Suprapubic skin (tissue), 4 donors: ENCODE results near the gene SHC1. TPM values are rescaled to one million over a fixed set of nuclear protein-coding genes. Genes with fewer than 3 reads are reported as not detected.

ENCODE experiments used
- DNase-seq, 2 donors: peaks; one replicate each; pipeline ENCODE4 v3.0.0-alpha.2; 2019; ENCODE audit warnings: low spot score in 2 of 2
- H3K27ac ChIP-seq: fragments of 200-600 bp; sonication (generic); one replicate; pipeline ENCODE4 v1.5.1; 2019
- H3K27me3 ChIP-seq: fragments of 200-600 bp; sonication (generic); one replicate; pipeline ENCODE4 v1.5.1; 2019
- H3K36me3 ChIP-seq: fragments of 200-600 bp; sonication (generic); one replicate; pipeline ENCODE4 v1.5.1; 2019
- H3K4me1 ChIP-seq: fragments of 200-600 bp; sonication (generic); one replicate; pipeline ENCODE4 v1.5.1; 2019
- H3K4me3 ChIP-seq: fragments of 200-600 bp; sonication (generic); one replicate; pipeline ENCODE4 v1.5.1; 2019; ENCODE audit warnings: mild to moderate bottlenecking
- H3K9me3 ChIP-seq: fragments of 200-600 bp; sonication (generic); one replicate; pipeline ENCODE4 v1.5.1; 2019
- CTCF ChIP-seq, 2 donors: fragments of 200-600 bp in 1 of 2; fragments of 450-650 bp in 1 of 2; sonication (generic) in 1 of 2; IDR thresholded peaks; one replicate each; pipeline ENCODE4 v1.5.1; 2016 to 2019; ENCODE audit warnings: antibody characterized with exemption in 2 of 2, mild to moderate bottlenecking in 1 of 2, moderate library complexity in 1 of 2
- EP300 ChIP-seq: sonication (generic); formaldehyde crosslinking; IDR thresholded peaks from one replicate; pipeline ENCODE4 v1.6.1; 2017; ENCODE audit warnings: antibody characterized with exemption
- POLR2A ChIP-seq, 2 donors: fragments of 450-650 bp; IDR thresholded peaks; one replicate each; pipeline ENCODE4 v1.6.1; 2017; ENCODE audit warnings: antibody characterized with exemption in 2 of 2, mild to moderate bottlenecking in 2 of 2, moderate library complexity in 2 of 2
- POLR2AphosphoS5 ChIP-seq, 3 donors: sonication (generic); formaldehyde crosslinking; IDR thresholded peaks; one replicate each; pipeline ENCODE4 v1.6.1; 2017; ENCODE audit warnings: antibody characterized with exemption in 3 of 3
- WGBS: methylation state at CpG from one replicate; pipeline ENCODE4 v1.1.5; 2018; 5-methylcytosine and 5-hydroxymethylcytosine counted together
- total RNA-seq, 4 donors: library from RNA; depleted of rRNA; stranded (reverse); fragments of >200 nt; gene quantifications; one replicate each; pipeline ENCODE4 v1.1.0, GENCODE V29; 2016

Gene SHC1
- total RNA-seq, 4 donors from 2014 or later: 54.5 to 102 (median 69.5) TPM

- DNase-seq: no peak
- 25% methylated on average over 10 of the region's 10 CpGs for WGBS
- TF ChIP-seq POLR2A (IDR thresholded peaks at IDR 0.05): no peak
These were observed 923 bp upstream of the SHC1 start for GRCh38 chr1:154971341-154971998.

DNA sequence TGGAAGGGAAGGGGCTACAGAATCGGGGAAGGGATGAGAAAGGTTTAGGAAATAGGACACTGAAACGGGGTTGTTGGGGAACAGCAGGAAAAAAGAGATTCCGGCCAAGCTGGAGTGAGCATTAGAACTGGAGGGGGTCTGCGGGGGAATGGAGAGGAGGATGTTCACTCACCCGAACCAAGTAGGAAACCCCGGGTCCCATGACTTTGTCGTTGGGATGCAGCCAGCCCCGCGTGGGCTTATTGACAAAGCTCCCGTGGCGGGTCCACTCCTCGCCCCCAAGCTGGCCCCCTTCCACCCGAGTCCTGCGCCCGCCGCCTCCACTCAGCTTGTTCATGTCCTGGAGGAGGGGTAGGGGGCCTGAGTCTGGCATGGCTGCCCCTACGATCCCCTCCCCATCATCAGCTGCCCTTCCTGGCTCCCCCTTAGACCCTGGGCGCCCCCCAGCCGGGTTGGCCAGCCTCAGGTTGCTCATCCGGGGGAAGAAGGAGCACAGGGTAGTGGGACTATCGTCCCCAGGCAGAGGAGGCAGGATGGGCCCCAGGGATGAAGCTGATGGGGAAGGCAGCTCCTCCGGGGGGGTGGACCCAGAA lies 591 bp downstream of the SHC1 start:
- 43% methylated on average over 18 of the region's 22 CpGs for WGBS
- DNase-seq: peak in 1 of 2 donors; percentile 84
- Histone ChIP-seq H3K36me3 (peaks cover 39% of the 10 kb centered on the region), H3K4me3 (peak overlapping the region; percentile 46), H3K9me3 (no peaks in the 10 kb centered on the region), H3K27ac (peak overlapping the region; percentile 97), H3K27me3 (no peaks in the 10 kb centered on the region), H3K4me1 (peaks cover 59% of the 10 kb centered on the region)
- TF ChIP-seq POLR2A (IDR thresholded peaks at IDR 0.05) (no peak), EP300 (no peak), CTCF (IDR thresholded peaks at IDR 0.05) (no peak), POLR2AphosphoS5 (IDR thresholded peaks at IDR 0.05) (no peak)

More at GRCh38 chr1:154971341-154971998, 923 bp upstream of the SHC1 start:
- peak overlapping the region; percentile 97 for H3K27ac ChIP-seq
- H3K9me3 ChIP-seq: no peaks in the 10 kb centered on the region
- H3K27me3 ChIP-seq: no peaks in the 10 kb centered on the region
- H3K4me1 ChIP-seq: peaks cover 74% of the 10 kb centered on the region
- peak overlapping the region; percentile 46 for H3K4me3 ChIP-seq
- H3K36me3 ChIP-seq: peaks cover 24% of the 10 kb centered on the region

DNA sequence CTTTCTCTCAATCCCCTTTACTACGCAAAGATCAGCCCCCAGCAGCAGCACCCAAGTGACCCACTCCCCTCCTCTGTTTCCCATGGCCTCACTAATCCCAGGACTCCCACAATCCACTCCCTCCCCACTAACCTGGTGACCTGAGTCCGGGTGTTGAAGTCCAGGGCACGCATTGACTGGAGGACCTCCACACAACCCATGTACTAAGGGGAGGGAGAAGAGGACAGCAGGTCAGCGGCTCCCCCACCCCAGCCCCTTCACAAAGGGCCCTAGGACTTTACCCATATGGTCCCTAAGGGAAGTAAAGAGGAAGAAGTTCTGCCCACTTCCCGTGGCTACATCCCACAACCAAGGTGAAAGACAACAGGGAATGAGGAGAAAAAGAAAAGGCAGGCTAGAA lies 1.3 kb downstream of the SHC1 start:
- no peaks in the 10 kb centered on the region for H3K9me3 ChIP-seq
- WGBS: 56% methylated on average over 5 of the region's 5 CpGs
- peaks cover 59% of the 10 kb centered on the region for H3K4me1 ChIP-seq
- H3K27ac ChIP-seq: peak overlapping the region; percentile 16
- TF ChIP-seq POLR2AphosphoS5 (IDR thresholded peaks at IDR 0.05) (no peak), POLR2A (IDR thresholded peaks at IDR 0.05) (no peak), EP300 (no peak), CTCF (IDR thresholded peaks at IDR 0.05) (no peak)
- H3K27me3 ChIP-seq: no peaks in the 10 kb centered on the region
- peak overlapping the region; percentile 46 for H3K4me3 ChIP-seq
- no peak for DNase-seq
- H3K36me3 ChIP-seq: peaks cover 46% of the 10 kb centered on the region

GRCh38 chr1:154968731-154969130 lies 1.8 kb downstream of the SHC1 start:
- Histone ChIP-seq H3K36me3 (peaks cover 51% of the 10 kb centered on the region), H3K4me1 (peaks cover 59% of the 10 kb centered on the region), H3K27ac (peak overlapping the region; percentile 16), H3K4me3 (peak overlapping the region; percentile 46), H3K27me3 (no peaks in the 10 kb centered on the region), H3K9me3 (no peaks in the 10 kb centered on the region)
- WGBS: 87% methylated on average over 3 of the region's 3 CpGs
- DNase-seq: no peak
- TF ChIP-seq POLR2A (IDR thresholded peaks at IDR 0.05) (no peak), EP300 (no peak), POLR2AphosphoS5 (IDR thresholded peaks at IDR 0.05) (no peak), CTCF (IDR thresholded peaks at IDR 0.05) (no peak)

DNA sequence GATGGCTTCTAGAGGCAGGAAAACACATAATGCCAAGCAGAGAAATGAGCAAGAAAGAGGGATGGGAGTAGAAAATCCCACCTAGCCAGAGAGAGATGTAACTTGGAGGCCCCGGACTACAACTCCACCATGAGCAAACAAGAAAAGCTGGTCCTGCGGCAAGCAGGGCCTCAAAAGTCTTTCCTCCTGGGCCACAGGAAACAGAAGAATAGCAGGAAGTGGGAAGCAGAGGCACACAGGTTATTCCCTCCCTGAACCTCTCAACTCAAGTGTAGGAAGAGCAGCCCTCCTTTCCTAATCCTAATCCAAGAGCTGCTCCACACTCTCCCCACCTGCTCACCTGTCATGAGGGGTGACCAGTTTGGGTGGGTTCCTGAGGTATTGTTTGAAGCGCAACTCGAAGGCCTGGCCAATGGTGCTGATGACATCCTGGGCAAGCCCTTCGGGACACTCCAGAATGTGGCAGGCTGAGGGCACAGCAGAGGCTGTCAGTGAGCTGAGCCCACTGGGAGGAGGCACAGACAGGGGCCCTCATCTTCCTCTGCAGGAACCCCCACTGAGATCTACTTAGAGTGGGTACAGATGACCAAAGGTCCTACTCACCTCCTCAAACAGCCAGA lies 3.1 kb downstream of the SHC1 start:
- H3K27me3 ChIP-seq: no peaks in the 10 kb centered on the region
- no peak overlapping the region for H3K4me3 ChIP-seq
- H3K27ac ChIP-seq: peak overlapping the region; percentile 3
- no peaks in the 10 kb centered on the region for H3K9me3 ChIP-seq
- WGBS: 74% methylated on average over 5 of the region's 5 CpGs
- no peak for TF ChIP-seq POLR2A (IDR thresholded peaks at IDR 0.05)
- no peak for TF ChIP-seq CTCF (IDR thresholded peaks at IDR 0.05)
- TF ChIP-seq POLR2AphosphoS5 (IDR thresholded peaks at IDR 0.05): no peak
- no peak for TF ChIP-seq EP300
- H3K36me3 ChIP-seq: peaks cover 62% of the 10 kb centered on the region
- H3K4me1 ChIP-seq: peaks cover 60% of the 10 kb centered on the region
- DNase-seq: no peak
